Neural crest cell (in vitro differentiated cells): Measurements from ENCODE around the gene SCAMP5. TPM values are rescaled to one million over a fixed set of nuclear protein-coding genes. Genes with fewer than 3 reads are reported as not detected.

Experiments
- DNase-seq: peaks from one replicate; pipeline ENCODE4 v3.0.0; 2021; ENCODE audit warnings: low read depth, mixed read lengths, low spot score
- H3K27ac Mint-ChIP-seq: one replicate; pipeline ENCODE4 v1.8.0; 2021; ENCODE audit warnings: mild to moderate bottlenecking, mixed read lengths; ENCODE audit not compliant: unreplicated experiment
- H3K27me3 Mint-ChIP-seq: 2 replicates; pipeline ENCODE4 v1.8.0; 2021; ENCODE audit warnings: low read depth, mild to moderate bottlenecking, mixed read lengths
- H3K36me3 Mint-ChIP-seq: 2 replicates; pipeline ENCODE4 v1.8.0; 2021; ENCODE audit warnings: low read depth, mild to moderate bottlenecking, mixed read lengths
- H3K4me1 Mint-ChIP-seq: 2 replicates; pipeline ENCODE4 v1.8.0; 2021; ENCODE audit warnings: mixed read lengths
- H3K4me3 Mint-ChIP-seq: one replicate; pipeline ENCODE4 v1.8.0; 2021; ENCODE audit warnings: mild to moderate bottlenecking, mixed read lengths
- H3K9me3 Mint-ChIP-seq: 2 replicates; pipeline ENCODE4 v1.8.0; 2021; ENCODE audit warnings: mixed read lengths
- CTCF ChIP-seq: fragments of 200-600 bp; sonication (generic); conservative IDR thresholded peaks from 2 replicates; pipeline ENCODE4 v1.5.0; 2021; ENCODE audit warnings: antibody characterized with exemption, mild to moderate bottlenecking
- total RNA-seq: library from RNA; stranded (reverse); gene quantifications from 2 replicates; pipeline ENCODE4 v1.2.1, GENCODE V29; 2021

The SCAMP5 gene
- total RNA-seq, 1 donor from 2014 or later, result 39.4 TPM

- peaks cover 19% of the 10 kb centered on the region for H3K4me1 Mint-ChIP-seq
- H3K4me3 Mint-ChIP-seq, result no peak overlapping the region
- TF ChIP-seq CTCF, result no peak
- no peak for DNase-seq
- H3K27ac Mint-ChIP-seq, result no peak overlapping the region
- H3K36me3 Mint-ChIP-seq, result no peaks in the 10 kb centered on the region
- no peaks in the 10 kb centered on the region for H3K9me3 Mint-ChIP-seq
- peaks cover 70% of the 10 kb centered on the region for H3K27me3 Mint-ChIP-seq
Observed at GRCh38 chr15:74962219-74962618, 33.1 kb upstream of the SCAMP5 start.

GRCh38 chr15:74962671-74963070 is 32.7 kb upstream of the SCAMP5 start:
- no peak for DNase-seq
- H3K27me3 Mint-ChIP-seq, result peaks cover 66% of the 10 kb centered on the region
- H3K4me3 Mint-ChIP-seq, result no peak overlapping the region
- no peak overlapping the region for H3K27ac Mint-ChIP-seq
- no peak for TF ChIP-seq CTCF
- peaks cover 19% of the 10 kb centered on the region for H3K4me1 Mint-ChIP-seq
- H3K9me3 Mint-ChIP-seq, result no peaks in the 10 kb centered on the region
- no peaks in the 10 kb centered on the region for H3K36me3 Mint-ChIP-seq

- no peak for TF ChIP-seq CTCF
- Mint-ChIP-seq H3K4me1 (peaks cover 15% of the 10 kb centered on the region), H3K27me3 (peaks cover 60% of the 10 kb centered on the region), H3K4me3 (no peak overlapping the region), H3K36me3 (no peaks in the 10 kb centered on the region), H3K9me3 (no peaks in the 10 kb centered on the region), H3K27ac (peak overlapping the region; percentile 27)
- no peak for DNase-seq
Observed at GRCh38 chr15:74963213-74963612, 32.1 kb upstream of the SCAMP5 start.

- H3K4me3 Mint-ChIP-seq, result no peak overlapping the region
- H3K27me3 Mint-ChIP-seq, result peaks cover 45% of the 10 kb centered on the region
- no peaks in the 10 kb centered on the region for H3K36me3 Mint-ChIP-seq
- no peaks in the 10 kb centered on the region for H3K4me1 Mint-ChIP-seq
- H3K27ac Mint-ChIP-seq, result no peak overlapping the region
- no peak for TF ChIP-seq CTCF
- H3K9me3 Mint-ChIP-seq, result no peaks in the 10 kb centered on the region
- no peak for DNase-seq
Observed at GRCh38 chr15:74964794-74965193, 30.6 kb upstream of the SCAMP5 start.

GRCh38 chr15:74967670-74968069 is 27.7 kb upstream of the SCAMP5 start:
- H3K27ac Mint-ChIP-seq, result no peak overlapping the region
- no peaks in the 10 kb centered on the region for H3K9me3 Mint-ChIP-seq
- no peak for DNase-seq
- H3K4me1 Mint-ChIP-seq, result no peaks in the 10 kb centered on the region
- peaks cover 17% of the 10 kb centered on the region for H3K27me3 Mint-ChIP-seq
- no peak overlapping the region for H3K4me3 Mint-ChIP-seq
- H3K36me3 Mint-ChIP-seq, result no peaks in the 10 kb centered on the region
- no peak for TF ChIP-seq CTCF

- Mint-ChIP-seq H3K4me3 (no peak overlapping the region), H3K27ac (no peak overlapping the region), H3K4me1 (peaks cover 6% of the 10 kb centered on the region), H3K9me3 (no peaks in the 10 kb centered on the region), H3K36me3 (no peaks in the 10 kb centered on the region), H3K27me3 (peaks cover 14% of the 10 kb centered on the region)
- no peak for DNase-seq
- no peak for TF ChIP-seq CTCF
Observed at GRCh38 chr15:74976159-74976558, 19.2 kb upstream of the SCAMP5 start.
